GM19397 (cell line): Measurements from ENCODE around the gene CHTF18.

Experiments used
- ATAC-seq: cut with Tn5 transposase; IDR thresholded peaks from one replicate; pipeline ENCODE4 v1.9.1; 2021; ENCODE audit warnings: mild to moderate bottlenecking, moderate library complexity; ENCODE audit not compliant: unreplicated experiment

The CHTF18 gene

GRCh38 chr16:790086-790485, 1.7 kb downstream of the CHTF18 start:
- ATAC-seq = no peak

- ATAC-seq = no peak
Observed at GRCh38 chr16:791131-791530, 2.7 kb downstream of the CHTF18 start.

GRCh38 chr16:792221-792995, 4.0 kb downstream of the CHTF18 start:
- ATAC-seq = no peak

GRCh38 chr16:793414-793813, 5.0 kb downstream of the CHTF18 start:
- ATAC-seq = no peak

- ATAC-seq = no peak
Observed at GRCh38 chr16:794091-794822, 5.8 kb downstream of the CHTF18 start.

GRCh38 chr16:794853-795466, 6.5 kb downstream of the CHTF18 start:
- ATAC-seq = no peak

- ATAC-seq = no peak
Observed at GRCh38 chr16:795580-796229, 7.3 kb downstream of the CHTF18 start.

- ATAC-seq = no peak
Observed at GRCh38 chr16:796296-797119, 8.1 kb downstream of the CHTF18 start.

GRCh38 chr16:797120-797420, 8.7 kb downstream of the CHTF18 start:
- no peak for ATAC-seq

- no peak for ATAC-seq
Observed at GRCh38 chr16:797686-798085, 9.3 kb downstream of the CHTF18 start.

- no peak for ATAC-seq
Observed at GRCh38 chr16:798666-799065, 10.2 kb downstream of the CHTF18 start.

- ATAC-seq = no peak
Observed at GRCh38 chr16:799111-799947, 10.9 kb downstream of the CHTF18 start.

GRCh38 chr16:799948-800833, 11.8 kb downstream of the CHTF18 start, which contains the start of gene GNG13:
Gene GNG13, minus strand, starts transcription at chr16:800734. Its CDS starts 1,657 bp downstream, at chr16:799077.
- no peak for ATAC-seq

GRCh38 chr16:800834-801511, 12.6 kb downstream of the CHTF18 start:
- ATAC-seq = no peak

GRCh38 chr16:801584-802363, 13.4 kb downstream of the CHTF18 start:
- no peak for ATAC-seq

- ATAC-seq = no peak
Observed at GRCh38 chr16:802461-802860, 14.0 kb downstream of the CHTF18 start.
